ENCODE results near the gene SAP30BP. TPM values are rescaled to one million over a fixed set of nuclear protein-coding genes. Genes with fewer than 3 reads are reported as not detected.
A peak's percentile ranks its signal among the peaks of the same experiment; 100 is the strongest.

SAP30BP gene
- total and polyA plus RNA-seq, 2 of the 8 experiments (the other 6 are each of a cell fraction or from before 2014, with no cell fraction given): 63.3 to 79.9 TPM

GRCh38 chr17:75752802-75753513 is 85.8 kb downstream of the SAP30BP start:
- Histone ChIP-seq H2BK120ac (replicated peaks; ENCODE audit: low read depth, low read length) (no peak overlapping the region), H2BK5ac (ENCODE audit: low read depth, low read length) (no peak overlapping the region), H4K20me1 (replicated peaks in 1 of 2; ENCODE audit: control insufficient read depth in 1 of 2, insufficient read depth in 2 of 2, low read length in 2 of 2) (peaks cover 0 to 5% of the 10 kb centered on the region in 2 experiments), H2BK15ac (ENCODE audit: low read length) (no peak overlapping the region), H3K79me2 (ENCODE audit: control insufficient read depth in 1 of 2, insufficient read depth in 2 of 2, low read length in 2 of 2) (no peaks in the 10 kb centered on the region), H2BK20ac (ENCODE audit: low read length) (no peak overlapping the region), H3K4ac (replicated peaks; ENCODE audit: insufficient read length, low read depth, low read length) (peak overlapping the region; percentile 53), H3K4me3 (ENCODE audit: extremely low read depth in 1 of 4, insufficient read depth in 2 of 4, low read depth in 3 of 4, low read length in 4 of 4) (peak overlapping the region; percentile 11 to 59 (median 21); a peak in 5 of 8 replicates), H3K56ac (replicated peaks; ENCODE audit: insufficient read length, low read depth, low read length) (no peak overlapping the region), H4K8ac (ENCODE audit: extremely low read depth, insufficient read depth, low read length) (peak overlapping the region; percentile 80), H3K9me3 (ENCODE audit: insufficient read depth in 2 of 2, low read depth in 1 of 2, low read length in 1 of 2) (no peaks in the 10 kb centered on the region), H3K36me3 (ENCODE audit: control insufficient read depth in 2 of 4, insufficient read depth in 4 of 4, low read length in 3 of 4) (no peaks in the 10 kb centered on the region), H2BK12ac (ENCODE audit: low read depth, low read length) (no peak overlapping the region), H3K4me1 (replicated peaks in 1 of 4; ENCODE audit: control insufficient read depth in 3 of 4, insufficient read depth in 4 of 4, low read length in 3 of 4) (peaks cover 0 to 5% (median 3%) of the 10 kb centered on the region in 4 experiments; a peak in 4 of 7 replicates), H3K27ac (ENCODE audit: low read depth, low read length) (no peak overlapping the region), H3K23ac (ENCODE audit: insufficient read length) (no peak overlapping the region), H3K79me1 (ENCODE audit: low read depth, low read length) (no peaks in the 10 kb centered on the region), H3K9ac (replicated peaks in 1 of 4; ENCODE audit: extremely low read depth in 1 of 4, low read depth in 3 of 4, low read length in 3 of 4) (peak overlapping the region in 2 of 4 experiments; percentile 29 to 39; a peak in 1 of 7 replicates), H3K27me3 (replicated peaks in 1 of 4; ENCODE audit: control insufficient read depth in 3 of 4, extremely low read depth in 1 of 4, insufficient read depth in 3 of 4, low read length in 3 of 4) (peaks cover 0 to 2% (median 0%) of the 10 kb centered on the region in 4 experiments; a peak in 1 of 7 replicates), H3K18ac (ENCODE audit: extremely low read depth, low read length) (no peak overlapping the region; the same call in 1 of the 2 replicates), H4K91ac (replicated peaks; ENCODE audit: insufficient read length, low read length) (peak overlapping the region; percentile 73), H4K5ac (ENCODE audit: insufficient read length, low read depth, low read length) (no peak overlapping the region), H2AK5ac (ENCODE audit: low read depth, low read length) (peak overlapping the region; percentile 69; the same call in 1 of the 2 replicates), H3K23me2 (ENCODE audit: low read depth, low read length) (no peaks in the 10 kb centered on the region; the same call in 1 of the 2 replicates), H3K14ac (ENCODE audit: insufficient read length) (no peak overlapping the region), H3K4me2 (ENCODE audit: insufficient read depth in 1 of 2, low read depth in 2 of 2, low read length in 2 of 2) (peak overlapping the region; percentile 7 to 73; a peak in 3 of 4 replicates), H2AFZ (ENCODE audit: low read length) (peak overlapping the region; percentile 65; the same call in 1 of the 2 replicates)
- peak in 1 of 2 experiments; percentile 89; a peak in 2 of 4 replicates for TF ChIP-seq HDAC2 (IDR thresholded peaks at IDR 0.05; ENCODE audit: borderline replicate concordance in 1 of 2, low read depth in 2 of 2, low read length in 2 of 2)
- TF ChIP-seq EZH2 (IDR thresholded peaks at IDR 0.05; ENCODE audit: low read depth, low read length, severe bottlenecking): no peak
- TF ChIP-seq KDM1A (IDR thresholded peaks at IDR 0.05; ENCODE audit: borderline replicate concordance, low read length): peak; percentile 98
- TF ChIP-seq CHD2 (IDR thresholded peaks at IDR 0.05; ENCODE audit: low read length): no peak
- peak in 1 of 3 experiments; percentile 9; a peak in 1 of 4 replicates for TF ChIP-seq CTCF (IDR thresholded peaks at IDR 0.05; ENCODE audit: control extremely low read depth in 1 of 3, insufficient read depth in 1 of 3, low read depth in 1 of 3, low read length in 3 of 3)
- TF ChIP-seq SP4 (IDR thresholded peaks at IDR 0.05; ENCODE audit: low read length): 0 out of 2 replicates have a peak, but pooled peaks have one; percentile 26
- ChIA-PET CTCF (ENCODE audit: partially characterized antibody) (interaction anchor here (0.8 to 19.5 kb wide), 35 partner anchors 9 to 255 kb away, joined by 3 to 359 read pairs (median 5); partner anchors contain the start of genes GALK1, SMIM5 and UNK), POLR2A (ENCODE audit: partially characterized antibody) (interaction anchor here (0.9 to 15.1 kb wide), 16 partner anchors 10 to 485 kb away, joined by 3 to 425 read pairs (median 3); partner anchors contain the start of genes GALK1, ITGB4 and UNK)
- DNase-seq (ENCODE audit: low read depth in 1 of 2, low spot score in 2 of 2): no peak
- FAIRE-seq: no peak
- 76% methylated on average over 19 of the region's 19 CpGs; no CpG with 5 or more reads in 1 of the 2 experiments for WGBS, 2 experiments (ENCODE audit: extremely low coverage in 1 of 2, insufficient coverage in 1 of 2, insufficient read length in 1 of 2, insufficient replicate concordance in 2 of 2, low coverage in 1 of 2, low lambda C conversion rate in 2 of 2, missing lambda C conversion rate in 1 of 2)

All from H1 (cell line).